H9 (cell line): ENCODE results near the gene C2CD2. TPM values are rescaled to one million over a fixed set of nuclear protein-coding genes. Genes with fewer than 3 reads are reported as not detected.
A peak's percentile ranks its signal among the peaks of the same experiment; 100 is the strongest.

ENCODE experiments used
- DNase-seq: peaks from one replicate; pipeline ENCODE4 v3.0.0-alpha.2; 2017
- H2AFZ ChIP-seq: one replicate; pipeline ENCODE4 v1.6.1; 2013; ENCODE audit warnings: mild to moderate bottlenecking, low read length, control low read depth, moderate library complexity
- H2AK5ac ChIP-seq: 2 replicates; pipeline ENCODE4 v1.6.1; 2013; ENCODE audit warnings: low read length, control low read depth, mixed read lengths; ENCODE audit not compliant: insufficient read length
- H2BK120ac ChIP-seq: one replicate; pipeline ENCODE4 v1.6.1; 2013; ENCODE audit warnings: low read depth, mild to moderate bottlenecking, low read length, control low read depth, inconsistent platforms; ENCODE audit not compliant: poor library complexity, severe bottlenecking
- H2BK12ac ChIP-seq: 2 replicates; pipeline ENCODE4 v1.6.1; 2013; ENCODE audit warnings: low read length, control low read depth, mixed read lengths, low read depth; ENCODE audit not compliant: insufficient read length
- H2BK15ac ChIP-seq: 2 replicates; pipeline ENCODE4 v1.6.1; 2013; ENCODE audit warnings: low read depth, low read length, control low read depth
- H2BK20ac ChIP-seq: one replicate; pipeline ENCODE4 v1.6.1; 2013; ENCODE audit warnings: low read depth, mild to moderate bottlenecking, low read length, control low read depth, inconsistent platforms; ENCODE audit not compliant: poor library complexity, severe bottlenecking
- H2BK5ac ChIP-seq: 2 replicates; pipeline ENCODE4 v1.6.1; 2013; ENCODE audit warnings: low read length, control low read depth, mixed read lengths; ENCODE audit not compliant: insufficient read length
- H3K14ac ChIP-seq: 2 replicates; pipeline ENCODE4 v1.6.1; 2013; ENCODE audit warnings: low read length, control low read depth; ENCODE audit not compliant: insufficient read depth
- H3K18ac ChIP-seq: 2 replicates; pipeline ENCODE4 v1.6.1; 2013; ENCODE audit warnings: low read depth, mild to moderate bottlenecking, mixed read lengths, low read length, control low read depth; ENCODE audit not compliant: insufficient read length
- H3K23ac ChIP-seq: 2 replicates; pipeline ENCODE4 v1.6.1; 2013; ENCODE audit warnings: low read length, control low read depth, mixed read lengths, low read depth; ENCODE audit not compliant: insufficient read length
- H3K23me2 ChIP-seq: 2 replicates; pipeline ENCODE4 v1.6.1; 2013; ENCODE audit warnings: low read depth, mild to moderate bottlenecking, mixed read lengths, low read length, control low read depth; ENCODE audit not compliant: insufficient read length, poor library complexity, severe bottlenecking
- H3K27ac ChIP-seq: 2 replicates; pipeline ENCODE4 v1.5.1; 2013; ENCODE audit warnings: low read length, control low read depth, mixed read lengths, low read depth; ENCODE audit not compliant: insufficient read length
- H3K27me3 ChIP-seq: 2 replicates; pipeline ENCODE4 v1.6.1; 2013; ENCODE audit warnings: low read length, control low read depth, inconsistent platforms; ENCODE audit not compliant: insufficient read depth
- H3K4ac ChIP-seq: 2 replicates; pipeline ENCODE4 v1.6.1; 2013; ENCODE audit warnings: low read depth, mild to moderate bottlenecking, control low read depth, inconsistent platforms, low read length, moderate library complexity
- H3K4me1 ChIP-seq: 2 replicates; pipeline ENCODE4 v1.6.1; 2013; ENCODE audit warnings: low read length, control low read depth, inconsistent platforms; ENCODE audit not compliant: insufficient read depth
- H3K4me2 ChIP-seq: 2 replicates; pipeline ENCODE4 v1.6.1; 2013; ENCODE audit warnings: low read length, control low read depth, mixed read lengths; ENCODE audit not compliant: insufficient read length, insufficient read depth
- H3K56ac ChIP-seq: 2 replicates; pipeline ENCODE4 v1.6.1; 2013; ENCODE audit warnings: low read depth, mild to moderate bottlenecking, mixed read lengths, low read length, control low read depth; ENCODE audit not compliant: insufficient read length
- H3K79me1 ChIP-seq: 2 replicates; pipeline ENCODE4 v1.6.1; 2013; ENCODE audit warnings: low read depth, mild to moderate bottlenecking, moderate library complexity, low read length, control low read depth, inconsistent platforms; ENCODE audit not compliant: insufficient read depth, poor library complexity, severe bottlenecking
- H3K79me2 ChIP-seq: 2 replicates; pipeline ENCODE4 v1.6.1; 2013; ENCODE audit warnings: low read length, control low read depth, inconsistent platforms; ENCODE audit not compliant: insufficient read depth
- H3K9ac ChIP-seq: 2 replicates; pipeline ENCODE4 v1.6.1; 2013; ENCODE audit warnings: low read length, control low read depth, mixed read lengths; ENCODE audit not compliant: insufficient read length; ENCODE audit errors: extremely low read depth
- H3K9me3 ChIP-seq: one replicate; pipeline ENCODE4 v1.6.1; 2013; ENCODE audit warnings: low read depth, low read length, inconsistent platforms; ENCODE audit not compliant: control insufficient read depth
- H3T11ph ChIP-seq: one replicate; pipeline ENCODE4 v1.6.1; 2013; ENCODE audit warnings: mild to moderate bottlenecking, low read length, control low read depth, inconsistent platforms
- H4K20me1 ChIP-seq: one replicate; pipeline ENCODE4 v1.6.1; 2013; ENCODE audit not compliant: control insufficient read depth, insufficient read length, insufficient read depth
- H4K5ac ChIP-seq: 2 replicates; pipeline ENCODE4 v1.6.1; 2013; ENCODE audit warnings: low read depth, mild to moderate bottlenecking, mixed read lengths, low read length, control low read depth; ENCODE audit not compliant: insufficient read length
- H4K8ac ChIP-seq: replicated peaks from 2 replicates; pipeline ENCODE4 v1.6.1; 2013; ENCODE audit warnings: low read length, control low read depth, mixed read lengths, low read depth; ENCODE audit not compliant: insufficient read length
- H4K91ac ChIP-seq: 2 replicates; pipeline ENCODE4 v1.6.1; 2013; ENCODE audit warnings: low read depth, mild to moderate bottlenecking, moderate library complexity, mixed read lengths, low read length, control low read depth; ENCODE audit not compliant: insufficient read length
- H3K27ac Mint-ChIP-seq, 3 experiments: 2 replicates in 2 of 3; 3 replicates in 1 of 3; pipeline ENCODE4 v1.8.0; 2020 to 2021; ENCODE audit warnings: mixed read lengths in 3 of 3, mild to moderate bottlenecking in 1 of 3, moderate library complexity in 1 of 3
- H3K27me3 Mint-ChIP-seq: 2 replicates; pipeline ENCODE4 v1.8.0; 2021; ENCODE audit warnings: low read depth, mild to moderate bottlenecking, moderate library complexity, mixed read lengths
- H3K36me3 Mint-ChIP-seq, 3 experiments: 2 replicates in 2 of 3; 3 replicates in 1 of 3; pipeline ENCODE4 v1.8.0; 2020 to 2021; ENCODE audit warnings: low read depth in 3 of 3, mixed read lengths in 3 of 3; ENCODE audit not compliant: insufficient read depth in 1 of 3
- H3K4me1 Mint-ChIP-seq, 2 experiments: 2 replicates each; pipeline ENCODE4 v1.8.0; 2020; ENCODE audit warnings: mixed read lengths in 2 of 2
- H3K4me3 Mint-ChIP-seq, 2 experiments: 2 replicates in 1 of 2; 3 replicates in 1 of 2; pipeline ENCODE4 v1.8.0; 2020 to 2021; ENCODE audit warnings: mild to moderate bottlenecking in 2 of 2, mixed read lengths in 2 of 2, moderate library complexity in 1 of 2
- H3K9me3 Mint-ChIP-seq, 2 experiments: 2 replicates in 1 of 2; 3 replicates in 1 of 2; pipeline ENCODE4 v1.8.0; 2020; ENCODE audit warnings: mild to moderate bottlenecking in 2 of 2, mixed read lengths in 2 of 2, moderate library complexity in 1 of 2
- CTCF ChIP-seq: fragments of 200-600 bp; sonication (generic); conservative IDR thresholded peaks from 3 replicates; pipeline ENCODE4 v1.8.0; 2021; ENCODE audit warnings: antibody characterized with exemption, mild to moderate bottlenecking
- WGBS: extraction: QIAGEN DNeasy Blood & Tissue Kit; methylation state at CpG from one replicate; pipeline ENCODE4 v1.1.7; 2013; ENCODE audit warnings: missing lambda C conversion rate, low lambda C conversion rate, mixed read lengths; ENCODE audit not compliant: insufficient read length; ENCODE audit errors: extremely low coverage; 5-methylcytosine and 5-hydroxymethylcytosine counted together
- total RNA-seq: library from RNA; stranded (reverse); gene quantifications from 2 replicates; pipeline ENCODE4 v1.2.1, GENCODE V29; 2021

The C2CD2 gene
- total RNA-seq, 1 experiment from 2014 or later, result 14.6 TPM

DNA sequence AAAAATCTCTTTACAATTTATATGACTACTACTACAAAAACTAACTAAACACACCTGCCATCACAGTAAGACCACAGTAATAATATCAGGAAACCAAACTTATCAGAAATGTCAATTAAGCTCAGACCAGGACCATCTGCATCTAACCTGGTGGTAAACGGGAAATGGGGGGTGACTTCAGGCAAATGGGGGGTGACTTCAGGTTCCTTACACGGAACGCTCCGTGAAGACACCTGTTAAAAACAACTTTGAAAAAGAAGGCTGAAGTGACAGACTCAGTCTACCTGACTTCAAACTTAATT, 90.4 kb downstream of the C2CD2 start:
- H4K5ac ChIP-seq, result no peak overlapping the region
- WGBS, result no CpG with 5 or more reads among the region's 4 CpGs
- Mint-ChIP-seq H3K9me3 (no peaks in the 10 kb centered on the region), H3K4me1 (peaks cover 15 to 19% of the 10 kb centered on the region in 2 experiments), H3K27ac (peak overlapping the region in 1 of 3 experiments; percentile 20; a peak in 2 of 7 replicates), H3K27me3 (no peaks in the 10 kb centered on the region), H3K36me3 (peaks cover 0 to 8% (median 6%) of the 10 kb centered on the region in 3 experiments; a peak in 2 of 7 replicates), H3K4me3 (no peak overlapping the region)
- H3K18ac ChIP-seq, result no peak overlapping the region
- no peak overlapping the region for H3K9ac ChIP-seq
- H3K14ac ChIP-seq, result no peak overlapping the region
- no peak for TF ChIP-seq CTCF
- no peaks in the 10 kb centered on the region for H4K20me1 ChIP-seq
- no peaks in the 10 kb centered on the region for H3K23me2 ChIP-seq
- H3K9me3 ChIP-seq, result no peaks in the 10 kb centered on the region
- H3K56ac ChIP-seq, result no peak overlapping the region
- no peaks in the 10 kb centered on the region for H3K27me3 ChIP-seq
- H2BK12ac ChIP-seq, result no peak overlapping the region
- H3T11ph ChIP-seq, result no peak overlapping the region
- H3K79me2 ChIP-seq, result no peaks in the 10 kb centered on the region; the same call in 1 of the 2 replicates
- no peak overlapping the region for H4K91ac ChIP-seq
- no peak overlapping the region for H3K27ac ChIP-seq
- no peaks in the 10 kb centered on the region for H3K4me1 ChIP-seq
- no peak overlapping the region for H2BK5ac ChIP-seq
- no peak overlapping the region for H4K8ac ChIP-seq
- no peak overlapping the region for H2BK120ac ChIP-seq
- DNase-seq, result no peak
- no peaks in the 10 kb centered on the region for H3K79me1 ChIP-seq
- no peak overlapping the region for H3K23ac ChIP-seq
- H2BK15ac ChIP-seq, result no peak overlapping the region
- H2BK20ac ChIP-seq, result no peak overlapping the region
- no peak overlapping the region for H2AFZ ChIP-seq
- no peak overlapping the region for H3K4me2 ChIP-seq
- H2AK5ac ChIP-seq, result no peak overlapping the region
- H3K4ac ChIP-seq, result no peak overlapping the region
